Panc1 (cell line): Measurements from ENCODE around the gene FBLN2.

Experiments used
- POLR2AphosphoS5 ChIP-seq: IDR thresholded peaks from 2 replicates; pipeline ENCODE4 v1.6.1; 2012; ENCODE audit warnings: mild to moderate bottlenecking, low read depth, low read length, moderate library complexity
- REST ChIP-seq, 2 experiments: IDR thresholded peaks; 2 replicates each; pipeline ENCODE4 v1.6.1; 2011 to 2012; ENCODE audit warnings: low read depth in 2 of 2, control low read depth in 1 of 2, low read length in 1 of 2, mild to moderate bottlenecking in 1 of 2, moderate library complexity in 1 of 2; ENCODE audit not compliant: insufficient read depth in 1 of 2
- SIN3A ChIP-seq: IDR thresholded peaks from 2 replicates; pipeline ENCODE4 v1.6.1; 2012; ENCODE audit warnings: low read depth, mild to moderate bottlenecking, low read length, moderate library complexity, borderline replicate concordance; ENCODE audit not compliant: insufficient read depth
- TF ChIP-seq, protein P1 (sequence below): fragments of 450-650 bp; IDR thresholded peaks from 2 replicates; pipeline ENCODE4 v1.5.1; 2017; ENCODE audit warnings: mild to moderate bottlenecking

DNA sequence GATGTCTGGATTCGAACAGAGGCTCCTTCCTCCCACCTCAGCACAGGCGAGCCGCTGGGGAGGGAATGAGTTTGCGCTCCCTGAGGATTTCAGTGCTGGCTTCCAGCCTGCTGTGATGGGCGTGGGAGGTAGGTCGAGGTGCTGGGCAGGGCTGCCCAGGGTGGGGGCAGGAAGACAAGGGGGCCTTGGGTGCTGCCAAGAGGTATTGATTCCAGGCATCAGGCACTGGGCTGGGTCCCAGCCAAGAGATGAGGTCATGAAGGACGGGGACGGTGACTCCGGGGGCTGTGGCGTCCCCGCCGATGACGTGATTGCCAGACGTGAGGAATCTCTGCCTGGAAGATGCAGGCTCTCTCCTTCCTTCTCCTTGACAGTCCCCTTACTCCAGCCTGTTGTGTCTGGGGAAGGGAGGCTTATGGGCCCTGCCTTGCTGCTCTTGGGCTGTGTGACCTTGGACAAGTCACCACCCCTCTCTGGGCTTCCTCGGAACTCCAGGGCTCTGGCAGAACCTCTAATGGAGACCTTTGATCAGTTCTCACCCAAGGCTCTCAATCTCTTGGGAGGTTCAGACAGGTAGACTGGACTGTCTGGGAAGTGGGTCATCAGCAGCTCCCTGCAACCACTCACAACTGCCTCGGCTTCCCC is 116.8 kb downstream of the FBLN2 start:
- TF ChIP-seq, protein P1, sequence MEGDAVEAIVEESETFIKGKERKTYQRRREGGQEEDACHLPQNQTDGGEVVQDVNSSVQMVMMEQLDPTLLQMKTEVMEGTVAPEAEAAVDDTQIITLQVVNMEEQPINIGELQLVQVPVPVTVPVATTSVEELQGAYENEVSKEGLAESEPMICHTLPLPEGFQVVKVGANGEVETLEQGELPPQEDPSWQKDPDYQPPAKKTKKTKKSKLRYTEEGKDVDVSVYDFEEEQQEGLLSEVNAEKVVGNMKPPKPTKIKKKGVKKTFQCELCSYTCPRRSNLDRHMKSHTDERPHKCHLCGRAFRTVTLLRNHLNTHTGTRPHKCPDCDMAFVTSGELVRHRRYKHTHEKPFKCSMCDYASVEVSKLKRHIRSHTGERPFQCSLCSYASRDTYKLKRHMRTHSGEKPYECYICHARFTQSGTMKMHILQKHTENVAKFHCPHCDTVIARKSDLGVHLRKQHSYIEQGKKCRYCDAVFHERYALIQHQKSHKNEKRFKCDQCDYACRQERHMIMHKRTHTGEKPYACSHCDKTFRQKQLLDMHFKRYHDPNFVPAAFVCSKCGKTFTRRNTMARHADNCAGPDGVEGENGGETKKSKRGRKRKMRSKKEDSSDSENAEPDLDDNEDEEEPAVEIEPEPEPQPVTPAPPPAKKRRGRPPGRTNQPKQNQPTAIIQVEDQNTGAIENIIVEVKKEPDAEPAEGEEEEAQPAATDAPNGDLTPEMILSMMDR = no peak
- TF ChIP-seq POLR2AphosphoS5 (no peak), SIN3A (no peak), REST (IDR thresholded peaks at IDR 0.05; ENCODE audit: insufficient read depth in 1 of 2, low read depth in 2 of 2, low read length in 1 of 2) (no peak)
